CD14-positive monocyte (primary cell): Measurements from ENCODE around the gene NTM. TPM values are rescaled to one million over a fixed set of nuclear protein-coding genes. Genes with fewer than 3 reads are reported as not detected.

Source experiments
- DNase-seq, 3 donors: peaks; one replicate each; pipeline ENCODE4 v3.0.0-alpha.2; 2011 to 2022
- H2AFZ ChIP-seq: 2 replicates; pipeline ENCODE4 v1.6.0; 2012; ENCODE audit warnings: mild to moderate bottlenecking, low read depth, low read length, inconsistent platforms; ENCODE audit not compliant: insufficient read depth, poor library complexity, severe bottlenecking
- H3K27ac ChIP-seq, 2 donors: 1 replicate in 1 of 2; 2 replicates in 1 of 2; pipeline ENCODE4 v1.5.1; 2012 to 2013; ENCODE audit warnings: low read length in 2 of 2, control low read depth in 1 of 2, inconsistent platforms in 1 of 2, low read depth in 1 of 2, mild to moderate bottlenecking in 1 of 2
- H3K27me3 ChIP-seq, 2 donors: one replicate each; pipeline versions ENCODE4 v1.6.0 to v1.6.1; 2011 to 2013; ENCODE audit warnings: low read length in 2 of 2; ENCODE audit not compliant: control insufficient read depth in 2 of 2, insufficient read depth in 2 of 2
- H3K36me3 ChIP-seq, 2 donors: replicated peaks in 1 of 2; 1 replicate in 1 of 2; 2 replicates in 1 of 2; pipeline versions ENCODE4 v1.5.1 to v1.6.1; 2012 to 2013; ENCODE audit warnings: low read length in 2 of 2, control low read depth in 1 of 2, inconsistent platforms in 1 of 2, mild to moderate bottlenecking in 1 of 2; ENCODE audit not compliant: insufficient read depth in 2 of 2, control insufficient read depth in 1 of 2
- H3K4me1 ChIP-seq, 2 donors: 1 replicate in 1 of 2; 2 replicates in 1 of 2; pipeline versions ENCODE4 v1.5.1 to v1.6.1; 2012 to 2013; ENCODE audit warnings: low read length in 2 of 2, control low read depth in 1 of 2, inconsistent platforms in 1 of 2, mild to moderate bottlenecking in 1 of 2, moderate library complexity in 1 of 2; ENCODE audit not compliant: insufficient read depth in 2 of 2, control insufficient read depth in 1 of 2
- H3K4me2 ChIP-seq: replicated peaks from 2 replicates; pipeline ENCODE3; 2012; ENCODE audit warnings: low read length, moderate library complexity, mild to moderate bottlenecking; ENCODE audit not compliant: poor library complexity, severe bottlenecking; ENCODE audit errors: extremely low read depth
- H3K4me3 ChIP-seq, 3 experiments: fragments of 200-600 bp in 1 of 3; sonication (generic) in 1 of 3; replicated peaks in 1 of 3; 1 replicate in 2 of 3; 2 replicates in 1 of 3; pipeline ENCODE4 v1.5.1; 2011 to 2013; ENCODE audit warnings: low read length in 3 of 3, mild to moderate bottlenecking in 3 of 3, control low read depth in 2 of 3, low read depth in 2 of 3, inconsistent platforms in 1 of 3, moderate library complexity in 1 of 3
- H3K79me2 ChIP-seq: 2 replicates; pipeline ENCODE4 v1.6.0; 2012; ENCODE audit warnings: mild to moderate bottlenecking, control low read depth, inconsistent platforms, low read length, moderate library complexity; ENCODE audit not compliant: insufficient read depth
- H3K9ac ChIP-seq: 2 replicates; pipeline ENCODE4 v1.6.0; 2017; ENCODE audit warnings: low read length, mild to moderate bottlenecking; ENCODE audit not compliant: insufficient read depth, poor library complexity, severe bottlenecking
- H3K9me3 ChIP-seq, 2 donors: replicated peaks in 1 of 2; 1 replicate in 1 of 2; 2 replicates in 1 of 2; pipeline versions ENCODE4 v1.5.1 to v1.6.1; 2012 to 2013; ENCODE audit warnings: low read length in 2 of 2, control low read depth in 1 of 2; ENCODE audit not compliant: control insufficient read depth in 1 of 2, insufficient read depth in 1 of 2
- H4K20me1 ChIP-seq: 2 replicates; pipeline ENCODE4 v1.6.0; 2012; ENCODE audit warnings: mild to moderate bottlenecking, low read length, control low read depth, moderate library complexity; ENCODE audit not compliant: insufficient read depth
- H3K27ac Mint-ChIP-seq, 7 donors: one replicate each; pipeline ENCODE4 v1.8.0; 2020; ENCODE audit warnings: mild to moderate bottlenecking in 7 of 7, mixed read lengths in 7 of 7, moderate library complexity in 6 of 7, inconsistent platforms in 2 of 7
- H3K27me3 Mint-ChIP-seq, 3 donors: one replicate each; pipeline ENCODE4 v1.8.0; 2021 to 2022; ENCODE audit warnings: low read depth in 3 of 3, mild to moderate bottlenecking in 3 of 3, mixed read lengths in 3 of 3, moderate library complexity in 3 of 3, inconsistent platforms in 1 of 3
- H3K36me3 Mint-ChIP-seq, 2 donors: one replicate each; pipeline ENCODE4 v1.8.0; 2020; ENCODE audit warnings: mixed read lengths in 2 of 2, inconsistent platforms in 1 of 2, mild to moderate bottlenecking in 1 of 2
- H3K4me1 Mint-ChIP-seq: one replicate; pipeline ENCODE4 v1.8.0; 2020; ENCODE audit warnings: mild to moderate bottlenecking, mixed read lengths
- H3K4me3 Mint-ChIP-seq, 2 donors: one replicate each; pipeline ENCODE4 v1.8.0; 2020; ENCODE audit warnings: mild to moderate bottlenecking in 2 of 2, mixed read lengths in 2 of 2, moderate library complexity in 1 of 2
- H3K9me3 Mint-ChIP-seq, 7 donors: one replicate each; pipeline ENCODE4 v1.8.0; 2020 to 2022; ENCODE audit warnings: mixed read lengths in 7 of 7, mild to moderate bottlenecking in 6 of 7, moderate library complexity in 6 of 7, inconsistent platforms in 2 of 7
- CTCF ChIP-seq: fragments of 200-600 bp; IDR thresholded peaks from one replicate; pipeline ENCODE4 v1.8.0; 2022; ENCODE audit warnings: antibody characterized with exemption, mild to moderate bottlenecking
- WGBS: methylation state at CpG from one replicate; pipeline ENCODE4 v1.1.5; 2013; ENCODE audit warnings: missing lambda C conversion rate; ENCODE audit not compliant: insufficient coverage; 5-methylcytosine and 5-hydroxymethylcytosine counted together
- intact Hi-C, 2 donors: fragments of 100-400 bp; cut with micrococcal nuclease; formaldehyde crosslinking; loops; one replicate each; pipeline versions ENCODE4 v1.15.0 to v1.15.1; 2023
- polyA plus RNA-seq, 3 donors: library from polyadenylated mRNA; depleted of rRNA in 1 of 3; unstranded in 2 of 3; stranded (reverse) in 1 of 3; fragments of 300-500 nt in 2 of 3; fragments of >200 nt in 1 of 3; fragmentation: Illumina TruSeq in 2 of 3; gene quantifications; 1 replicate in 2 of 3; 2 replicates in 1 of 3; pipeline ENCODE4 v1.2.3, GENCODE V29; 2012 to 2021

The NTM gene
- polyA plus RNA-seq, 3 donors: not detected

GRCh38 chr11:131918663-131919062 lies 548.2 kb downstream of the NTM start:
- Mint-ChIP-seq H3K27me3 (peaks cover 3 to 18% (median 11%) of the 10 kb centered on the region in 3 donors), H3K27ac (peak overlapping the region in 1 of 7 donors; percentile 6), H3K4me1 (no peaks in the 10 kb centered on the region), H3K4me3 (no peak overlapping the region), H3K9me3 (peaks cover 0 to 2% (median 0%) of the 10 kb centered on the region in 7 donors), H3K36me3 (no peaks in the 10 kb centered on the region)
- Histone ChIP-seq H3K27ac (no peak overlapping the region), H3K27me3 (peaks cover 0 to 11% of the 10 kb centered on the region in 2 donors), H3K36me3 (no peaks in the 10 kb centered on the region), H4K20me1 (no peaks in the 10 kb centered on the region), H2AFZ (no peak overlapping the region), H3K79me2 (no peaks in the 10 kb centered on the region), H3K9ac (no peak overlapping the region), H3K9me3 (no peaks in the 10 kb centered on the region), H3K4me1 (no peaks in the 10 kb centered on the region), H3K4me2 (no peak overlapping the region), H3K4me3 (no peak overlapping the region)
- intact Hi-C loops: no loop called here
- no peak for TF ChIP-seq CTCF
- WGBS: 100% methylated on average over 1 of the region's 4 CpGs
- DNase-seq: no peak

- no peaks in the 10 kb centered on the region for H3K9me3 ChIP-seq
- peaks cover 3 to 14% (median 10%) of the 10 kb centered on the region in 3 donors for H3K27me3 Mint-ChIP-seq
- no peak overlapping the region for H2AFZ ChIP-seq
- H3K36me3 Mint-ChIP-seq: no peaks in the 10 kb centered on the region
- no peaks in the 10 kb centered on the region for H3K4me1 ChIP-seq
- H3K4me3 ChIP-seq: no peak overlapping the region
- no peak overlapping the region for H3K4me2 ChIP-seq
- H3K79me2 ChIP-seq: no peaks in the 10 kb centered on the region
- H3K9me3 Mint-ChIP-seq: peaks cover 0 to 2% (median 0%) of the 10 kb centered on the region in 7 donors
- H3K4me1 Mint-ChIP-seq: no peaks in the 10 kb centered on the region
- H4K20me1 ChIP-seq: no peaks in the 10 kb centered on the region
- H3K36me3 ChIP-seq: no peaks in the 10 kb centered on the region
- H3K9ac ChIP-seq: no peak overlapping the region
- H3K27ac Mint-ChIP-seq: no peak overlapping the region
- intact Hi-C loops: no loop called here
- DNase-seq: no peak
- WGBS: 95% methylated on average over 6 of the region's 6 CpGs
- no peak overlapping the region for H3K27ac ChIP-seq
- TF ChIP-seq CTCF: no peak
- no peak overlapping the region for H3K4me3 Mint-ChIP-seq
- peaks cover 0 to 5% of the 10 kb centered on the region in 2 donors for H3K27me3 ChIP-seq
Measured at GRCh38 chr11:131922220-131922619, 551.8 kb downstream of the NTM start.
